Measurements from ENCODE around the gene STIM1.

DNA sequence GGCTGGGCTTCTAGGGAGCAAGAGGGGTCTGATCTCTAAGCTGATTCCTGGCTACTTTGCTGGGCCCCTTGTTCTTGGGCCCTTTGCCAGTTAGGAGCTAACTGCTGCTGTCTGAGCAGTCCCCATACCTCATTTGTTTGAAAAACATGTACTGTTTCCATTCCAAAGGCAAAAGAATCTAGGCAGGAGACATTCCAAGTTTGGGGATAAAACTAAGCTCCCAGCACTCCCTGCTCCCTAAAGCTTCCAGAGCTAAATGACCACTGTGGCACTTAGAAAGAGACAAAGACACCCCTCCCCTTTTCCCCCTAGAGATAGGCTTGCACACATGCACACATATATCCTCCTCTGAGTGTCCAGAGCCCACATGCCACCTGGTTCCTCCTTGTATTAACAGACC lies 216.4 kb downstream of the STIM1 start:
- TF ChIP-seq, protein P1, sequence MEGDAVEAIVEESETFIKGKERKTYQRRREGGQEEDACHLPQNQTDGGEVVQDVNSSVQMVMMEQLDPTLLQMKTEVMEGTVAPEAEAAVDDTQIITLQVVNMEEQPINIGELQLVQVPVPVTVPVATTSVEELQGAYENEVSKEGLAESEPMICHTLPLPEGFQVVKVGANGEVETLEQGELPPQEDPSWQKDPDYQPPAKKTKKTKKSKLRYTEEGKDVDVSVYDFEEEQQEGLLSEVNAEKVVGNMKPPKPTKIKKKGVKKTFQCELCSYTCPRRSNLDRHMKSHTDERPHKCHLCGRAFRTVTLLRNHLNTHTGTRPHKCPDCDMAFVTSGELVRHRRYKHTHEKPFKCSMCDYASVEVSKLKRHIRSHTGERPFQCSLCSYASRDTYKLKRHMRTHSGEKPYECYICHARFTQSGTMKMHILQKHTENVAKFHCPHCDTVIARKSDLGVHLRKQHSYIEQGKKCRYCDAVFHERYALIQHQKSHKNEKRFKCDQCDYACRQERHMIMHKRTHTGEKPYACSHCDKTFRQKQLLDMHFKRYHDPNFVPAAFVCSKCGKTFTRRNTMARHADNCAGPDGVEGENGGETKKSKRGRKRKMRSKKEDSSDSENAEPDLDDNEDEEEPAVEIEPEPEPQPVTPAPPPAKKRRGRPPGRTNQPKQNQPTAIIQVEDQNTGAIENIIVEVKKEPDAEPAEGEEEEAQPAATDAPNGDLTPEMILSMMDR (IDR thresholded peaks at IDR 0.05 in 2 of 3, conservative IDR thresholded peaks at IDR 0.05 in 1 of 3; ENCODE audit: control insufficient read depth in 2 of 3, extremely low read depth in 1 of 3, insufficient read depth in 1 of 3, low read depth in 3 of 3, low read length in 3 of 3) = no peak
- TF ChIP-seq, protein P2, sequence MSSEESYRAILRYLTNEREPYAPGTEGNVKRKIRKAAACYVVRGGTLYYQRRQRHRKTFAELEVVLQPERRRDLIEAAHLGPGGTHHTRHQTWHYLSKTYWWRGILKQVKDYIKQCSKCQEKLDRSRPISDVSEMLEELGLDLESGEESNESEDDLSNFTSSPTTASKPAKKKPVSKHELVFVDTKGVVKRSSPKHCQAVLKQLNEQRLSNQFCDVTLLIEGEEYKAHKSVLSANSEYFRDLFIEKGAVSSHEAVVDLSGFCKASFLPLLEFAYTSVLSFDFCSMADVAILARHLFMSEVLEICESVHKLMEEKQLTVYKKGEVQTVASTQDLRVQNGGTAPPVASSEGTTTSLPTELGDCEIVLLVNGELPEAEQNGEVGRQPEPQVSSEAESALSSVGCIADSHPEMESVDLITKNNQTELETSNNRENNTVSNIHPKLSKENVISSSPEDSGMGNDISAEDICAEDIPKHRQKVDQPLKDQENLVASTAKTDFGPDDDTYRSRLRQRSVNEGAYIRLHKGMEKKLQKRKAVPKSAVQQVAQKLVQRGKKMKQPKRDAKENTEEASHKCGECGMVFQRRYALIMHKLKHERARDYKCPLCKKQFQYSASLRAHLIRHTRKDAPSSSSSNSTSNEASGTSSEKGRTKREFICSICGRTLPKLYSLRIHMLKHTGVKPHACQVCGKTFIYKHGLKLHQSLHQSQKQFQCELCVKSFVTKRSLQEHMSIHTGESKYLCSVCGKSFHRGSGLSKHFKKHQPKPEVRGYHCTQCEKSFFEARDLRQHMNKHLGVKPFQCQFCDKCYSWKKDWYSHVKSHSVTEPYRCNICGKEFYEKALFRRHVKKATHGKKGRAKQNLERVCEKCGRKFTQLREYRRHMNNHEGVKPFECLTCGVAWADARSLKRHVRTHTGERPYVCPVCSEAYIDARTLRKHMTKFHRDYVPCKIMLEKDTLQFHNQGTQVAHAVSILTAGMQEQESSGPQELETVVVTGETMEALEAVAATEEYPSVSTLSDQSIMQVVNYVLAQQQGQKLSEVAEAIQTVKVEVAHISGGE (CRISPR knock-in tag; IDR thresholded peaks at IDR 0.05) = no peak
- TF ChIP-seq RAD21 (IDR thresholded peaks at IDR 0.05; ENCODE audit: insufficient read depth, low read depth, low read length) (no peak), POLR2A (IDR thresholded peaks at IDR 0.05; ENCODE audit: low read depth, low read length) (no peak)

All from GM12878 (cell line).